ENCODE data around the gene OR52B4. TPM values are rescaled to one million over a fixed set of nuclear protein-coding genes. Genes with fewer than 3 reads are reported as not detected.

OR52B4 gene
- total and polyA plus RNA-seq, 8 donors = not detected

GRCh38 chr11:4393209-4393857, 25.1 kb upstream of the OR52B4 start, which contains the start of gene TRIM21:
Gene TRIM21, minus strand, starts transcription at chr11:4393702. Its CDS starts 3,293 bp downstream, at chr11:4390409.
- Histone ChIP-seq H3K4me1 (peaks cover 0 to 4% (median 0%) of the 10 kb centered on the region in 3 donors), H3K27me3 (peaks cover 0 to 3% (median 0%) of the 10 kb centered on the region in 4 donors), H3K36me3 (peaks cover 0 to 18% (median 5%) of the 10 kb centered on the region in 3 donors), H3K27ac (peak within 1 kb of the TSS in 3 of 4 donors; percentile 70 to 80 (median 78)), H3K9me3 (no peaks in the 10 kb centered on the region), H3K4me3 (peak within 1 kb of the TSS; percentile 75 to 92 (median 81))
- no peak for TF ChIP-seq CTCF (IDR thresholded peaks at IDR 0.05)
- 1% methylated on average over 13 of the region's 13 CpGs for WGBS, 2 donors
- ATAC-seq = peak; percentile 99 to 100 (median 100)
- DNase-seq = peak; percentile 73 to 89 (median 80)
- FAIRE-seq = no peak
- intact Hi-C loops (cut with DNase I) = no loop called here

- intact Hi-C loops (cut with DNase I) = no loop called here
- ATAC-seq = no peak
Observed at GRCh38 chr11:4388221-4388620, 20.0 kb upstream of the OR52B4 start.

GRCh38 chr11:4385978-4386740, 18.0 kb upstream of the OR52B4 start:
- WGBS, 2 donors = 95 to 97% methylated on average over 3 of the region's 3 CpGs
- Histone ChIP-seq H3K36me3 (peaks cover 0 to 35% (median 8%) of the 10 kb centered on the region in 3 donors), H3K4me3 (no peak overlapping the region), H3K9me3 (no peaks in the 10 kb centered on the region), H3K27ac (no peak overlapping the region), H3K4me1 (no peaks in the 10 kb centered on the region), H3K27me3 (no peaks in the 10 kb centered on the region)
- no peak for ATAC-seq
- DNase-seq = no peak
- FAIRE-seq = no peak
- no peak for TF ChIP-seq CTCF (IDR thresholded peaks at IDR 0.05)
- intact Hi-C loops (cut with DNase I) = no loop called here

More at GRCh38 chr11:4388221-4388620, 20.0 kb upstream of the OR52B4 start:
- FAIRE-seq (no peak), DNase-seq (no peak)
- H3K9me3 ChIP-seq = no peaks in the 10 kb centered on the region
- WGBS, 2 donors = 94 to 96% methylated on average over 2 of the region's 2 CpGs
- peaks cover 0 to 4% (median 0%) of the 10 kb centered on the region in 3 donors for H3K4me1 ChIP-seq
- H3K36me3 ChIP-seq = peaks cover 0 to 35% (median 8%) of the 10 kb centered on the region in 3 donors
- no peak overlapping the region for H3K27ac ChIP-seq
- H3K4me3 ChIP-seq = no peak overlapping the region
- H3K27me3 ChIP-seq = no peaks in the 10 kb centered on the region
- no peak for TF ChIP-seq CTCF (IDR thresholded peaks at IDR 0.05)

- 41 to 70% methylated on average over 2 of the region's 2 CpGs for WGBS, 2 donors
- H3K4me3 ChIP-seq = no peak overlapping the region
- DNase-seq (no peak), ATAC-seq (no peak), FAIRE-seq (no peak)
- peaks cover 0 to 8% (median 3%) of the 10 kb centered on the region in 3 donors for H3K36me3 ChIP-seq
- H3K9me3 ChIP-seq = no peaks in the 10 kb centered on the region
- no peaks in the 10 kb centered on the region for H3K27me3 ChIP-seq
- no peak overlapping the region for H3K27ac ChIP-seq
- TF ChIP-seq CTCF (IDR thresholded peaks at IDR 0.05) = no peak
- intact Hi-C loops (cut with DNase I) = no loop called here
- no peaks in the 10 kb centered on the region for H3K4me1 ChIP-seq
Observed at GRCh38 chr11:4381901-4382300, 13.7 kb upstream of the OR52B4 start.

All from pancreas (tissue), 10 donors.